Motor neuron (in vitro differentiated cells): ENCODE data around the gene CTSK. TPM values are rescaled to one million over a fixed set of nuclear protein-coding genes. Genes with fewer than 3 reads are reported as not detected.

Experiments
- total RNA-seq, 8 experiments: library from RNA; unstranded; fragments of 300-600 nt; gene quantifications; 2 replicates each; pipeline versions ENCODE4 v1.2.3 to v1.2.4, GENCODE V29; 2022

The CTSK gene
- total RNA-seq, 8 experiments from 2014 or later: 1.2 to 330 (median 5.3) TPM

Other genes starting within 250 kb of the CTSK start
- 100 to 1,000 TPM; 125 to 182 (median 142) TPM for gene MCL1, start 228.7 kb downstream of the CTSK start, total RNA-seq
- 100 to 1,000 TPM; 101 to 222 (median 139) TPM for gene ENSA, start 178.6 kb downstream of the CTSK start, total RNA-seq
- gene GOLPH3L, start 111.1 kb downstream of the CTSK start, total RNA-seq: 10 to 100 TPM; 20.0 to 46.2 (median 23.3) TPM
- gene HORMAD1, start 87.4 kb downstream of the CTSK start, total RNA-seq: under 1 TPM in 3 of 8 experiments, not detected in 5; 0.05 to 0.29 (median 0.14) TPM
- 10 to 100 TPM in 2 of 8 experiments, 1 to 10 TPM in 2, under 1 TPM in 4; 0.09 to 14.8 (median 1.1) TPM for gene CTSS, start 42.5 kb downstream of the CTSK start, total RNA-seq
- 10 to 100 TPM; 22.0 to 43.7 (median 25.9) TPM for gene ARNT, start 68.3 kb upstream of the CTSK start, total RNA-seq
- gene CTXND2, start 78.9 kb upstream of the CTSK start, total RNA-seq: 1 to 10 TPM in 1 of 8 experiments, under 1 TPM in 2, not detected in 5; 0.21 to 1.3 (median 0.27) TPM
- 10 to 100 TPM; 29.6 to 75.6 (median 58.1) TPM for gene SETDB1, start 118.1 kb upstream of the CTSK start, total RNA-seq
- 100 to 1,000 TPM in 4 of 8 experiments, 10 to 100 TPM in 4; 46.1 to 116 (median 96.6) TPM for gene CERS2, start 166.6 kb upstream of the CTSK start, total RNA-seq
- 1 to 10 TPM in 5 of 8 experiments, under 1 TPM in 3; 0.54 to 1.7 (median 1.3) TPM for gene ANXA9, start 174.0 kb upstream of the CTSK start, total RNA-seq
- gene MINDY1, start 198.6 kb upstream of the CTSK start, total RNA-seq: 10 to 100 TPM in 7 of 8 experiments, 1 to 10 TPM in 1; 7.5 to 22.7 (median 19.0) TPM
- gene PRUNE1, start 200.2 kb upstream of the CTSK start, total RNA-seq: 10 to 100 TPM; 10.5 to 30.2 (median 24.1) TPM
- 1 to 10 TPM in 4 of 8 experiments, under 1 TPM in 4; 0.18 to 1.6 (median 1.1) TPM for gene BNIPL, start 228.3 kb upstream of the CTSK start, total RNA-seq
- 10 to 100 TPM in 1 of 8 experiments, 1 to 10 TPM in 7; 3.9 to 10.3 (median 7.8) TPM for gene C1orf56, start 239.5 kb upstream of the CTSK start, total RNA-seq